Endothelial cell of umbilical vein (primary cell): Measurements from ENCODE around the gene SSR1. TPM values are rescaled to one million over a fixed set of nuclear protein-coding genes. Genes with fewer than 3 reads are reported as not detected.

Experiments
- BruUV-seq: library from RNA; stranded (reverse); fragments of 400-500 nt; replicated peaks from 2 replicates; lab custom pipeline; 2021; lab: Mats Ljungman, UMichigan
- CTCF ChIA-PET: fragments of 300-600, 350-600 bp; sonication (Branson Sonifier 250); formaldehyde crosslinking; loops from one replicate; lab custom pipeline; 2021; ENCODE audit warnings: antibody characterized with exemption, inconsistent platforms; lab: Charles Lee
- POLR2A ChIA-PET: fragments of 300-600, 350-600 bp; sonication (Branson Sonifier 250); formaldehyde crosslinking; loops from one replicate; lab custom pipeline; 2021; ENCODE audit warnings: antibody characterized with exemption, inconsistent platforms; lab: Charles Lee
- DNase-seq: peaks from one replicate; pipeline ENCODE4 v3.0.0-alpha.2; 2011; ENCODE audit warnings: low read depth, low spot score
- FAIRE-seq: peaks from 2 replicates; lab custom pipeline; 2011; peaks lifted over from hg19 to GRCh38; lab: Jason Lieb, UNC
- H2AFZ ChIP-seq: 2 replicates; pipeline ENCODE4 v1.6.0; 2012; ENCODE audit warnings: low read depth, low read length, control low read depth, inconsistent platforms
- H3K27ac ChIP-seq: 2 replicates; pipeline ENCODE4 v1.5.1; 2011; ENCODE audit warnings: low read depth, mild to moderate bottlenecking, control low read depth, low read length, moderate library complexity; ENCODE audit not compliant: insufficient read depth
- H3K27me3 ChIP-seq, 2 experiments: 2 replicates each; pipeline versions ENCODE4 v1.6.0 to v1.6.1; 2011; ENCODE audit warnings: low read length in 2 of 2, mixed read lengths in 1 of 2; ENCODE audit not compliant: control insufficient read depth in 2 of 2, insufficient read depth in 2 of 2
- H3K36me3 ChIP-seq, 2 experiments: 2 replicates in 1 of 2; 3 replicates in 1 of 2; pipeline ENCODE4 v1.5.1; 2011; ENCODE audit warnings: low read length in 2 of 2, mild to moderate bottlenecking in 1 of 2, moderate library complexity in 1 of 2; ENCODE audit not compliant: control insufficient read depth in 2 of 2, insufficient read depth in 2 of 2; ENCODE audit errors: extremely low read depth in 1 of 2
- H3K4me1 ChIP-seq: 3 replicates; pipeline ENCODE4 v1.5.1; 2011; ENCODE audit warnings: mild to moderate bottlenecking, low read length; ENCODE audit not compliant: control insufficient read depth, insufficient read depth; ENCODE audit errors: extremely low read depth
- H3K4me2 ChIP-seq: 2 replicates; pipeline ENCODE4 v1.6.1; 2011; ENCODE audit warnings: low read length, control low read depth, mixed read lengths; ENCODE audit not compliant: insufficient read depth
- H3K4me3 ChIP-seq, 3 experiments: fragments of 200-600 bp in 1 of 3; sonication (generic), shearing (Covaris generic) in 1 of 3; replicated peaks in 1 of 3; 2 replicates each; pipeline ENCODE4 v1.5.1; 2011 to 2016; ENCODE audit warnings: control low read depth in 3 of 3, low read length in 3 of 3, mild to moderate bottlenecking in 2 of 3, inconsistent platforms in 1 of 3, low read depth in 1 of 3, moderate library complexity in 1 of 3; ENCODE audit not compliant: insufficient read depth in 1 of 3
- H3K79me2 ChIP-seq: 2 replicates; pipeline ENCODE4 v1.6.0; 2012; ENCODE audit warnings: low read length, inconsistent platforms; ENCODE audit not compliant: control insufficient read depth, insufficient read depth
- H3K9ac ChIP-seq: replicated peaks from 2 replicates; pipeline ENCODE3; 2011; ENCODE audit warnings: low read length, control low read depth; ENCODE audit not compliant: insufficient read depth; ENCODE audit errors: extremely low read depth
- H3K9me1 ChIP-seq: replicated peaks from 3 replicates; pipeline ENCODE4 v1.6.0; 2011; ENCODE audit warnings: mild to moderate bottlenecking, low read length; ENCODE audit not compliant: control insufficient read depth, insufficient read depth; ENCODE audit errors: extremely low read depth
- H3K9me3 ChIP-seq: replicated peaks from 2 replicates; pipeline ENCODE4 v1.5.1; 2012; ENCODE audit warnings: low read length, inconsistent platforms; ENCODE audit not compliant: control insufficient read depth, insufficient read depth
- H4K20me1 ChIP-seq: replicated peaks from 2 replicates; pipeline ENCODE3; 2011; ENCODE audit warnings: mild to moderate bottlenecking, low read length; ENCODE audit not compliant: control insufficient read depth, insufficient read depth; ENCODE audit errors: extremely low read depth
- CTCF ChIP-seq, 2 donors: IDR thresholded peaks; 1 replicate in 1 of 2; 2 replicates in 1 of 2; pipeline ENCODE4 v1.5.1; 2011; ENCODE audit warnings: low read length in 2 of 2, mild to moderate bottlenecking in 2 of 2, moderate library complexity in 2 of 2, control low read depth in 1 of 2, inconsistent platforms in 1 of 2, low read depth in 1 of 2; ENCODE audit not compliant: insufficient read depth in 1 of 2; ENCODE audit errors: extremely low read depth in 1 of 2
- EZH2 ChIP-seq: IDR thresholded peaks from 2 replicates; pipeline ENCODE4 v1.6.1; 2012; ENCODE audit warnings: borderline replicate concordance, low read depth, mild to moderate bottlenecking, moderate library complexity, low read length, inconsistent platforms; ENCODE audit not compliant: severe bottlenecking
- FOS ChIP-seq: IDR thresholded peaks from 2 replicates; pipeline ENCODE4 v1.6.1; 2011; ENCODE audit warnings: mild to moderate bottlenecking, low read length, moderate library complexity, borderline replicate concordance; ENCODE audit not compliant: insufficient read depth
- GATA2 ChIP-seq: IDR thresholded peaks from 2 replicates; pipeline ENCODE4 v1.7.0; 2011; ENCODE audit warnings: low read depth, mild to moderate bottlenecking, moderate library complexity, mixed read lengths, low read length; ENCODE audit not compliant: insufficient read length, insufficient read depth
- JUN ChIP-seq: IDR thresholded peaks from 2 replicates; pipeline ENCODE4 v1.6.1; 2011; ENCODE audit warnings: borderline replicate concordance, low read depth; ENCODE audit not compliant: insufficient read length, insufficient read depth
- MYC ChIP-seq: IDR thresholded peaks from one replicate; pipeline ENCODE4 v1.6.1; 2011; ENCODE audit warnings: mild to moderate bottlenecking, low read depth, low read length
- POLR2A ChIP-seq: IDR thresholded peaks from 2 replicates; pipeline ENCODE4 v1.6.1; 2012; ENCODE audit warnings: low read depth, mild to moderate bottlenecking, control low read depth, low read length
- POLR2AphosphoS5 ChIP-seq: IDR thresholded peaks from 2 replicates; pipeline ENCODE4 v1.6.1; 2012; ENCODE audit warnings: low read depth, mild to moderate bottlenecking, control low read depth, low read length, moderate library complexity; ENCODE audit not compliant: insufficient read depth
- dilution Hi-C: fragments of 300-500 bp; cut with MboI; formaldehyde crosslinking; loops from one replicate; pipeline ENCODE4 v1.15.0; 2019; ENCODE audit warnings: low sequenced_read_pairs; ENCODE audit not compliant: extremely low pct_ligation_motif_present
- intact Hi-C: fragments of 100-400 bp; cut with micrococcal nuclease; formaldehyde crosslinking; loops from one replicate; pipeline ENCODE4 v1.10.0; 2022
- polyA plus RNA-seq, 4 experiments: library from polyadenylated mRNA; depleted of rRNA in 3 of 4; stranded (reverse) in 3 of 4; unstranded in 1 of 4; fragments of >200 nt; gene quantifications; 2 replicates each; pipeline versions ENCODE4 v1.2.1 to v1.2.3, GENCODE V29; 2011 to 2012; ENCODE audit warnings: missing spikeins in 1 of 4
- total RNA-seq: library from RNA; stranded (reverse); gene quantifications from 2 replicates; pipeline ENCODE4 v1.2.3, GENCODE V29; 2021
- TF ChIP-seq, protein P1 (sequence below): IDR thresholded peaks from 2 replicates; pipeline ENCODE4 v1.6.1; 2011; ENCODE audit not compliant: insufficient read depth, insufficient read length

The SSR1 gene
- total and polyA plus RNA-seq, 2 donors (not counting 3 experiments of a cell fraction or from before 2014, with no cell fraction given) = 70.7 to 187 TPM

DNA sequence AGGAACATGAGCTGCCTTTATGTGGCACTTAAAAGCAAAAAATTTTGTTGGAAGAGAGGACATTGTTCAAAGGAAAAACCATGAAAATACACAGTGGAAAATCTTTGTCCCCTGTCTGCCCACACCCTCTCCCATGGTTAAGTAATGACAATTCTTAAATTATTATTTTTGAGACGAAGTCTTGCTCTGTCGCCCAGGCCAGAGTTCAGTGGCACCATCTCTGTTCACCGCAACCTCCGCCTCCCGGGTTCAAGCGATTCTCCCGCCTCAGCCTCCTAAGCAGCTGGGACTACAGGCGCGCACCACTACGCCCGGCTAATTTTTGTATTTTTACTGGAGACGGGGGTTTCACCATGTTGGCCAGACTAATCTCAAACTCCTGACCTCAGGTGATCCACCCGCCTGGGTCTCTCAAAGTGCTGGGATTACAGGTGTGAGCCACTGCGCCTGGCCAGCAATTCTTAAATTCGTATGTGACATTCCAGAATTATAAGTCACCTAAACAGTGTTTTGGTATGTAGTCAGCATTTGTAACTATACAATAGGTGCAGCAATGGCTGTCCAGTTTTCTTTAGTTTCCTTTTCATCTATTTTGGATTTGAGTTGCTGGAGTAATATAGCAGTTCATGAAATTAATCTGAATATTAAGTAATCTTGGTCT is 636 bp upstream of the SSR1 start:
- H3K27me3 ChIP-seq = peaks cover 0 to 2% of the 10 kb centered on the region in 2 experiments
- peak overlapping the region; percentile 89 for H3K4me2 ChIP-seq
- TSS peak; percentile 90 for BruUV-seq
- no peaks in the 10 kb centered on the region for H3K9me1 ChIP-seq
- CTCF ChIA-PET = interaction anchor here (0.6 to 2.9 kb wide), 5 partner anchors 25 to 637 kb away, joined by 3 to 9 read pairs (median 3); partner anchors contain the start of genes CAGE1 and RIOK1
- no peak for DNase-seq
- peaks cover 5 to 10% of the 10 kb centered on the region in 2 experiments for H3K36me3 ChIP-seq
- peak overlapping the region; percentile 76 for H3K9ac ChIP-seq
- peaks cover 16% of the 10 kb centered on the region for H3K4me1 ChIP-seq
- TF ChIP-seq GATA2 (no peak), MYC (no peak), JUN (no peak)
- no peaks in the 10 kb centered on the region for H3K9me3 ChIP-seq
- H3K27ac ChIP-seq = peak overlapping the region; percentile 76
- peak overlapping the region in 2 of 3 experiments; percentile 20 to 65 for H3K4me3 ChIP-seq
- H4K20me1 ChIP-seq = no peaks in the 10 kb centered on the region
- intact Hi-C loops = loop anchor here (1.0 to 5.0 kb wide), 6 partner anchors 76 to 1306 kb away; partner anchors contain the start of genes BLOC1S5, CAGE1, NRN1 and RIOK1
- dilution Hi-C loops = no loop called here
- POLR2A ChIA-PET = no interaction called here
- FAIRE-seq = no peak
- peaks cover 43% of the 10 kb centered on the region for H3K79me2 ChIP-seq
- peak overlapping the region; percentile 85 for H2AFZ ChIP-seq

DNA sequence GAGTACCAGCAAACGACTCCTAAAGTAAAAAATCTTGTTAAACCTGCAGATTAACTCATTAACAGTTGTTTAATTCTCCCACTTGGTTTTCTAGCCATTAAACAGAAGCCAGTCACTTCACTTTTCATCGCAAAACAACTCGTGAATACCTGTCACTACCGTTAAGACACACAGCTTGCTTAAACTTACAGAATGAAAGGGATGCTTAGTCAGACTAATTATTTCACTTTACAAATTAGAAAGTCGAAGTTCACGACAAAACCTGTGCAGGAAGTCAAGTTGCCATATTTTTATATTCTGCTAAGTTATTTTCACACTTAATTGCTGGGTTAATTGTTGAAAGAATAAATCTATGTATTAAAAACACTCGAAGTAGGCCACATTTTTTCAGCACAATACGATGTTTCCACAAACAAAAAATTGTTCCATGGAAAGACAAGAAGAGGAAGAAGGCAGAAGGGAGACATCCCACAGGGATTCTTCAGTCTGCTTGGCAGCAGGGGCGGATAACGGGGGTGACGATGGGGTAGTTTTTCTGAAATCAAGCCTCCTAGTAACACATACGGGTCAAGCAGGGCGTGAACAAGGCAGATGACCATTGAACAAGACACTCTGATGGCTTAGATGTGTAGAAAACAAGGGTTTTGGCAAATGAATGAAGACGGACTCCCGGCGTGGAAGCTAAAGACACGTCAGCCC is 933 bp downstream of the SSR1 start:
- Histone ChIP-seq H3K79me2 (peaks cover 58% of the 10 kb centered on the region), H3K4me3 (peak overlapping the region; percentile 95 to 99 (median 98)), H3K9me1 (no peaks in the 10 kb centered on the region), H2AFZ (peak overlapping the region; percentile 95), H3K9ac (peak overlapping the region; percentile 99), H3K36me3 (peaks cover 9 to 14% of the 10 kb centered on the region in 2 experiments), H3K4me2 (peak overlapping the region; percentile 100), H3K9me3 (no peaks in the 10 kb centered on the region), H3K4me1 (peaks cover 16% of the 10 kb centered on the region), H3K27ac (peak overlapping the region; percentile 88), H4K20me1 (no peaks in the 10 kb centered on the region), H3K27me3 (no peaks in the 10 kb centered on the region)
- ChIA-PET CTCF (interaction anchor here (0.5 to 2.9 kb wide), 5 partner anchors 26 to 89 kb away, joined by 3 to 9 read pairs (median 4); partner anchors contain the start of genes CAGE1 and RIOK1), POLR2A (no interaction called here)
- TF ChIP-seq EZH2 (no peak), POLR2AphosphoS5 (no peak), POLR2A (no peak), GATA2 (no peak), CTCF (IDR thresholded peaks at IDR 0.05; ENCODE audit: extremely low read depth in 1 of 2, insufficient read depth in 1 of 2, low read depth in 1 of 2, low read length in 2 of 2) (no peak), FOS (no peak), MYC (no peak), JUN (no peak)
- TF ChIP-seq, protein P1, sequence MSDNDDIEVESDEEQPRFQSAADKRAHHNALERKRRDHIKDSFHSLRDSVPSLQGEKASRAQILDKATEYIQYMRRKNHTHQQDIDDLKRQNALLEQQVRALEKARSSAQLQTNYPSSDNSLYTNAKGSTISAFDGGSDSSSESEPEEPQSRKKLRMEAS = no peak
- peak; percentile 12 for FAIRE-seq
- dilution Hi-C loops (no loop called here), intact Hi-C loops (loop anchor here (2.0 to 5.0 kb wide), 4 partner anchors 280 to 1305 kb away; partner anchors contain the start of genes BLOC1S5, NRN1 and SNRNP48)
- BruUV-seq = TSS peak; percentile 37
- peak; percentile 65 for DNase-seq
